Ovary (tissue), 9 donors: ENCODE measurements around the gene FGFR1OP2. TPM values are rescaled to one million over a fixed set of nuclear protein-coding genes. Genes with fewer than 3 reads are reported as not detected.

Source experiments
- DNase-seq, 5 donors: peaks; one replicate each; pipeline ENCODE4 v3.0.0-alpha.2; 2019 to 2020
- H3K27ac ChIP-seq, 2 donors: fragments of 200-600 bp; one replicate each; pipeline versions ENCODE4 v1.5.1 to v1.8.0; 2019 to 2022
- H3K27me3 ChIP-seq: fragments of 200-600 bp; one replicate; pipeline ENCODE4 v1.8.0; 2022
- H3K36me3 ChIP-seq: fragments of 200-600 bp; sonication (generic); one replicate; pipeline ENCODE4 v1.5.1; 2019
- H3K4me1 ChIP-seq: one replicate; pipeline ENCODE4 v1.8.1; 2013; ENCODE audit warnings: mild to moderate bottlenecking, moderate library complexity; ENCODE audit not compliant: insufficient read depth
- H3K4me3 ChIP-seq: fragments of 200-600 bp; sonication (generic); one replicate; pipeline ENCODE4 v1.5.1; 2017
- H3K9me3 ChIP-seq, 2 donors: fragments of 200-600 bp in 1 of 2; sonication (generic) in 1 of 2; one replicate each; pipeline versions ENCODE4 v1.5.1 to v1.8.1; 2013 to 2019; ENCODE audit warnings: mild to moderate bottlenecking in 1 of 2, moderate library complexity in 1 of 2
- EP300 ChIP-seq: sonication (generic); formaldehyde crosslinking; IDR thresholded peaks from one replicate; pipeline ENCODE4 v1.6.1; 2017; ENCODE audit warnings: antibody characterized with exemption
- POLR2A ChIP-seq: fragments of 450-650 bp; IDR thresholded peaks from one replicate; pipeline ENCODE4 v1.6.1; 2017; ENCODE audit warnings: antibody characterized with exemption, mild to moderate bottlenecking, moderate library complexity
- WGBS, 3 donors: extraction: QIAGEN DNeasy Blood & Tissue Kit in 1 of 3; methylation state at CpG; one replicate each; pipeline versions ENCODE4 v1.1.5 to v1.1.7; 2013 to 2017; 5-methylcytosine and 5-hydroxymethylcytosine counted together
- intact Hi-C, 4 donors: fragments of 100-400 bp; cut with DNase I; formaldehyde crosslinking; loops; one replicate each; pipeline versions ENCODE4 v1.11.0 to v1.15.1; 2022 to 2023
- polyA plus RNA-seq, 2 donors: library from polyadenylated mRNA; stranded (reverse); fragments of 200-250 nt in 1 of 2; fragments of 350-450 nt in 1 of 2; fragmentation: Illumina TruSeq in 1 of 2; extraction: RNeasy Lipid Tissue Mini Kit (QIAGEN cat#74804) in 1 of 2; gene quantifications; one replicate each; pipeline ENCODE4 v1.2.3, GENCODE V29; 2013 to 2014
- total RNA-seq, 7 donors: library from RNA; depleted of rRNA in 2 of 7; stranded (reverse); fragments of >200 nt in 2 of 7; fragmentation: NEBNext Ultra II Directional in 3 of 7; extraction: Animal tissue kit (Norgen Biotek cat#: 25700) in 3 of 7; gene quantifications; one replicate each; pipeline versions ENCODE4 v1.1.0 to v1.2.4, GENCODE V29; 2016 to 2023
- TF ChIP-seq, protein P1 (sequence below), 3 donors: fragments of 450-650 bp in 2 of 3; fragments of 200-600 bp in 1 of 3; IDR thresholded peaks; one replicate each; pipeline versions ENCODE4 v1.5.1 to v1.8.0; 2016 to 2022; ENCODE audit warnings: antibody characterized with exemption in 3 of 3, mild to moderate bottlenecking in 1 of 3
- donor health status: DM: no; HTN: no; CAD: no; lungs with moderate emphysema.
- donor health status: DM: no; HTN: no; CAD: no.
- donor health status: Bipolar disorder and iron deficiency.
- donor health status: DM: yes; HTN: yes; CAD: no.
- donor health status: DM: no; HTN: no; CAD: no.
- donor health status: DM: yes; HTN: yes; CAD: no.

The FGFR1OP2 gene
- total and polyA plus RNA-seq, 9 donors, result 48.7 to 150 (median 76.4) TPM

DNA sequence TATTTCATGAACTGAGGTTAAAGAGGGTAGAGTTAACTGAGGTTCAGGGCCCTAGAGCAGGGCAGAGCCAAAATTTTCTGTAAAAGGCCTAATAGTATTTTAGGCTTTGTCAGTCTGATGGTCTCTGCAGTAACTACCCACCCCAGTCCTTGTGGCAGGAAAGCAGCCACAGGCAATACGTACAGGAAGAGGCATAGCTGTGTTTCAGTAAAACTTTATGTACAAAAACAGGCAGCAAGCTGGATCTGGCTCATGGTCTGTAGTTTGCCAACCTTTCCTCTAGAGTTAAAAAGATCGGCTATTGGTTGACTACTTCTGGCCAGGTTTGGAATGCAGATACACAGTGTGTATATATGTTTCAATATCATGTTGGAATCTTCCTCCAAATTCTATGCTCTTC is 58.7 kb downstream of the FGFR1OP2 start:
- no peaks in the 10 kb centered on the region for H3K36me3 ChIP-seq
- 88 to 91% (median 90%) methylated on average over 2 of the region's 2 CpGs for WGBS, 3 donors
- H3K27ac ChIP-seq, result no peak overlapping the region
- DNase-seq, result no peak
- H3K4me3 ChIP-seq, result no peak overlapping the region
- TF ChIP-seq, protein P1, sequence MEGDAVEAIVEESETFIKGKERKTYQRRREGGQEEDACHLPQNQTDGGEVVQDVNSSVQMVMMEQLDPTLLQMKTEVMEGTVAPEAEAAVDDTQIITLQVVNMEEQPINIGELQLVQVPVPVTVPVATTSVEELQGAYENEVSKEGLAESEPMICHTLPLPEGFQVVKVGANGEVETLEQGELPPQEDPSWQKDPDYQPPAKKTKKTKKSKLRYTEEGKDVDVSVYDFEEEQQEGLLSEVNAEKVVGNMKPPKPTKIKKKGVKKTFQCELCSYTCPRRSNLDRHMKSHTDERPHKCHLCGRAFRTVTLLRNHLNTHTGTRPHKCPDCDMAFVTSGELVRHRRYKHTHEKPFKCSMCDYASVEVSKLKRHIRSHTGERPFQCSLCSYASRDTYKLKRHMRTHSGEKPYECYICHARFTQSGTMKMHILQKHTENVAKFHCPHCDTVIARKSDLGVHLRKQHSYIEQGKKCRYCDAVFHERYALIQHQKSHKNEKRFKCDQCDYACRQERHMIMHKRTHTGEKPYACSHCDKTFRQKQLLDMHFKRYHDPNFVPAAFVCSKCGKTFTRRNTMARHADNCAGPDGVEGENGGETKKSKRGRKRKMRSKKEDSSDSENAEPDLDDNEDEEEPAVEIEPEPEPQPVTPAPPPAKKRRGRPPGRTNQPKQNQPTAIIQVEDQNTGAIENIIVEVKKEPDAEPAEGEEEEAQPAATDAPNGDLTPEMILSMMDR (IDR thresholded peaks at IDR 0.05), result no peak
- no peak for TF ChIP-seq POLR2A
- TF ChIP-seq EP300, result no peak
- no peaks in the 10 kb centered on the region for H3K27me3 ChIP-seq
- intact Hi-C loops, result no loop called here
- H3K9me3 ChIP-seq, result no peaks in the 10 kb centered on the region
- no peaks in the 10 kb centered on the region for H3K4me1 ChIP-seq

DNA sequence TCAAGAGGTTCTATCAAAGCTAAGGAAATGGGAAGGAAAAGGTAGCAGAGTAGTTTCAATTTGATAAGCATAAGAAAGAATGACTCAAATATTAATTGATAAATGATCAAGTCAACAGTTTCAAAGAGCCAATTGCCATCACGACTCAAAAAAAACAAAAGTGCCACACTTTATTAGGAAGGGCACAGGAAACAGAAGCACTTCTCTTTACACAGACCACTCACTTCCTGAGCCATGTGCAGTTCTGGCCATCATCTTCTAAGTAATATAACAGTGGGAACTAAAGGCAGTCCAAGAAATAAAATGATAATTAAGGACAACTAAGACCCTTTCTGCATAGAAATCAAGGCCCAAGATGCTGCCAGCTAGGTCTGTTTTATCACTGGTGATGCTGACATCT is 62.7 kb downstream of the FGFR1OP2 start:
- Histone ChIP-seq H3K4me3 (no peak overlapping the region), H3K27me3 (no peaks in the 10 kb centered on the region), H3K4me1 (no peaks in the 10 kb centered on the region), H3K27ac (no peak overlapping the region), H3K9me3 (no peaks in the 10 kb centered on the region), H3K36me3 (no peaks in the 10 kb centered on the region)
- intact Hi-C loops, result no loop called here
- TF ChIP-seq POLR2A (no peak), EP300 (no peak)
- TF ChIP-seq, protein P1 (IDR thresholded peaks at IDR 0.05), result no peak
- 85 to 90% (median 85%) methylated on average over 1 of the region's 1 CpG for WGBS, 3 donors
- DNase-seq, result no peak

DNA sequence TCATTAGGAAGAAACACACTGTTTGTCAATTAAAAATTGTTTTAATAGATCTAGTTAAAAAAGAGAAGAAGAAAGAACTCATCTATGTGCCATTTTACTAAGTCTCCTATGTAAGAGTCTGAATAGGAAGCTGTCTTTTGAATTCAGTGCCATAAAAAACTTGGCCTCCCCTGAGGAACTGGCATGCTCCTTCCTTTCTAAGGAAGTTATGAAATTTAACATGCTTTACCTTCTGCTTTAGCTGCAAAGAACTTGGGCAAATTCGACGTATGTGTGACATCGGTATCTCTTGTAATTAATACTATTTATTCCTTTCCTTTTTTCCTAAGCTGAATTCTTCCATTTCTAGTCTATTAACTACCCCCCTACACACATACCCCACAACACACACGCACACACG is 63.4 kb downstream of the FGFR1OP2 start:
- Histone ChIP-seq H3K9me3 (no peaks in the 10 kb centered on the region), H3K4me1 (no peaks in the 10 kb centered on the region), H3K27ac (no peak overlapping the region), H3K4me3 (no peak overlapping the region), H3K36me3 (no peaks in the 10 kb centered on the region), H3K27me3 (no peaks in the 10 kb centered on the region)
- TF ChIP-seq POLR2A, result no peak
- no peak for TF ChIP-seq EP300
- TF ChIP-seq, protein P1 (IDR thresholded peaks at IDR 0.05), result no peak
- DNase-seq, result no peak
- WGBS, 3 donors, result 92 to 93% (median 92%) methylated on average over 5 of the region's 5 CpGs
- intact Hi-C loops, result no loop called here

DNA sequence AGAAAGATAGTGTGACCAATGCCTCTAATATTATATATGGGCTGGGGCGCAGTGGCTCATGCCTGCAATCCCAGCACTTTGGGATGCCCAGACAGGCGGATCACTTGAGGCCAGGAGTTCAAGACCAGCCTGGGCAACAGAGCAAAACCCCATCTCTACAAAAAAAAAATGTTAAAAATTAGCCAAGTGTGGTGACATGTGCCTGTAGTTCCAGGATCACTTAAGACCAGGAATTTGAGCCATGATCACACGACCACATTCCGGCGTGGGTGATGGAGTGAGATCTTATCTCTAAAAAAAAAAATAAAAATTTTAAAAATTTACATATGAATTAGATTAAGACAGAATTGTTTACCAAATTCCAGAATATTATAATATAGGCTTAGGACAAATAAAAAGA is 63.9 kb downstream of the FGFR1OP2 start:
- intact Hi-C loops, result no loop called here
- Histone ChIP-seq H3K36me3 (no peaks in the 10 kb centered on the region), H3K27ac (no peak overlapping the region), H3K4me3 (no peak overlapping the region), H3K9me3 (no peaks in the 10 kb centered on the region), H3K4me1 (no peaks in the 10 kb centered on the region), H3K27me3 (no peaks in the 10 kb centered on the region)
- no peak for DNase-seq
- 75 to 78% (median 76%) methylated on average over 5 of the region's 5 CpGs for WGBS, 3 donors
- TF ChIP-seq, protein P1 (IDR thresholded peaks at IDR 0.05), result no peak
- no peak for TF ChIP-seq POLR2A
